HG03520 (cell line): Measurements from ENCODE around the gene HEMGN.
"Not testable (repeated sequence)": the region's sequence is repeated elsewhere in the genome, so short reads cannot be mapped to it uniquely, and the experiment has no call there.

Experiments used
- ATAC-seq: cut with Tn5 transposase; IDR thresholded peaks from one replicate; pipeline ENCODE4 v1.9.1; 2021; ENCODE audit warnings: mild to moderate bottlenecking, moderate library complexity; ENCODE audit not compliant: unreplicated experiment

HEMGN gene, protein sequence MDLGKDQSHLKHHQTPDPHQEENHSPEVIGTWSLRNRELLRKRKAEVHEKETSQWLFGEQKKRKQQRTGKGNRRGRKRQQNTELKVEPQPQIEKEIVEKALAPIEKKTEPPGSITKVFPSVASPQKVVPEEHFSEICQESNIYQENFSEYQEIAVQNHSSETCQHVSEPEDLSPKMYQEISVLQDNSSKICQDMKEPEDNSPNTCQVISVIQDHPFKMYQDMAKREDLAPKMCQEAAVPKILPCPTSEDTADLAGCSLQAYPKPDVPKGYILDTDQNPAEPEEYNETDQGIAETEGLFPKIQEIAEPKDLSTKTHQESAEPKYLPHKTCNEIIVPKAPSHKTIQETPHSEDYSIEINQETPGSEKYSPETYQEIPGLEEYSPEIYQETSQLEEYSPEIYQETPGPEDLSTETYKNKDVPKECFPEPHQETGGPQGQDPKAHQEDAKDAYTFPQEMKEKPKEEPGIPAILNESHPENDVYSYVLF

DNA sequence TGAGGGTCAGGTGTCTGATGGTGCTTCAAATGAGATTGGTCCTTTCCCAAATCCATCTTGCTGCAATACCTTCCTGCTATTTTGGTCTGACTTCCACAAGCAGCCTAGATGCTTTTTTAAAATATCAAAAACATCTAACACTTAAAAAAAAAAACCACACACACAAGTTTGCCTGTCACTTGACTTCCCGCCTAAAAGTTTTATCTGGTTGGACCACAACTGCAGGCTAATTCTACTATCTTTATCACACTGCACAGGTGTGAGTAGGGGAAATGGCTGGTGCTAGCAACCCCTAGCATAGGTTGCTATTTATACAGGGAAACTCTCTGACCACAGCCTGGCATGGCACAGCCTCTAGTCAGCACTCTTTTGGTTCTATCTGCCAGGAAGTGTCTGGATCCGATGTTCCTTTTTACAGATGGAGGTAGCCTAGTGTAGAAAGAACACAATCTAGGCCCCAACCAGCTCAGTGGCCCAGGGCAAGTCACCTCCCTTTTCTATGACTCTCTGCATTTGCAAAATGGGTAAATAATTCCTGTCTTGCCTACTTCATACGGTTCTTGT is at the start of gene HEMGN:
Gene HEMGN (minus strand): TSS at position 92 of the 564 bp plus-strand sequence. CDS start 36 bp downstream, at position 56.
- ATAC-seq: no peak

DNA sequence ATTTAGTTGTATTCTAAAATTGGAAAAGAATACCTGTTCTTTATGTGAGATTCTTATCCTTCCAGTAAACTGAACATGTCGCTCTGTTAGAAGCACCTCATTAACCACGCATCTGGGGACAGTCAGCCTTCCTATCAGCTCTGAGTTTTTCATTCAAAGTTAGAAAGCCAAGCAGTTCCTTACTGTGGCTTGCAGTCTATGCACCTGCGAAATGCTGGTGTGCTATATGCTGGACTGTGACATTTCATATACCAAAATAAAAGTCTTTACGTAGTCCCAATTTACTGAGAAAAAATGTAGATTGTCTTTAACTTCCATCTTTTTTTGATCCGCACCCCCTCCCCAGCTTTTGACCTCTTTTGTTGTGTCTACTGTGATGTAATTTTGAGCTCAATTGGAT is 49.5 kb upstream of the HEMGN start:
- no peak for ATAC-seq

DNA sequence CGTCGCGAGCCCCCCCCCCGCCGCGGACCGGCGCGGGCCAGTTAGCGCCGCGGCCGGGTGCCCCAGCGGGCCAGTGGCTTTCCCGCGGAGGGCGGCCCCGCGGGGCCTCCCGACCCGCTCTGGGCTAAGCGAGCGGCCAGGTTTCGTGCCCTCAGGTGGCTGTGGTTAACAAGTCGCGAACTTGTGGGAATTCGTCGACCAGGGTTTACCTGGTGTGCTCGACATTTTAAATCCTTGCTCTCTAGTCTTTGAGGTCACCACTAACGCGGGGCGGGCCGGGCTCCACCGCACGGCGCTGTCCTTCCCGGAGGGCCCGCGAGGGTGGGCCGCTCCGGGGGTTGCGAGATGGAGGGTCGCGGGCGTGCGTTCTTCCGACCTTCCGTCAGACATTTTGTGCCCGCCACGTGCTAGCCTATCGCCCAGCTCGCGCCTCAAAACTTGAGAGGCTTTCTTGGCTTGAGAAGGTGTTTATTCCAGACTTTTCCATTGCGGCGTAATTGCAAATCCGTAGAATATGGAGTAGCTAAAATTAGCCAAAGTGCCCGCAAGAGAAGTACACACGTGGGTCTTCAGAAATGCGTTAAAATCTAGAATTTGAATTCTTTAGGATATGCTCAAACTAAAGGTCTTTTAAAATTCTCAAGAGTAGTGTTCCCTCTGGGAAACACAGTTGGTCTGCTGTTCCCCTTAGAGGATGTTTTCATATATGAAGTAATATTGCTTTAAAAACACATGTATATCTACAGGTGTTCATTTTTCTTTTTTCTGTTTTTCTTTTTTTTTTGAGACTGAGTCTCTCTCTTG is 47.3 kb upstream of the HEMGN start:
- peak; percentile 14 for ATAC-seq

DNA sequence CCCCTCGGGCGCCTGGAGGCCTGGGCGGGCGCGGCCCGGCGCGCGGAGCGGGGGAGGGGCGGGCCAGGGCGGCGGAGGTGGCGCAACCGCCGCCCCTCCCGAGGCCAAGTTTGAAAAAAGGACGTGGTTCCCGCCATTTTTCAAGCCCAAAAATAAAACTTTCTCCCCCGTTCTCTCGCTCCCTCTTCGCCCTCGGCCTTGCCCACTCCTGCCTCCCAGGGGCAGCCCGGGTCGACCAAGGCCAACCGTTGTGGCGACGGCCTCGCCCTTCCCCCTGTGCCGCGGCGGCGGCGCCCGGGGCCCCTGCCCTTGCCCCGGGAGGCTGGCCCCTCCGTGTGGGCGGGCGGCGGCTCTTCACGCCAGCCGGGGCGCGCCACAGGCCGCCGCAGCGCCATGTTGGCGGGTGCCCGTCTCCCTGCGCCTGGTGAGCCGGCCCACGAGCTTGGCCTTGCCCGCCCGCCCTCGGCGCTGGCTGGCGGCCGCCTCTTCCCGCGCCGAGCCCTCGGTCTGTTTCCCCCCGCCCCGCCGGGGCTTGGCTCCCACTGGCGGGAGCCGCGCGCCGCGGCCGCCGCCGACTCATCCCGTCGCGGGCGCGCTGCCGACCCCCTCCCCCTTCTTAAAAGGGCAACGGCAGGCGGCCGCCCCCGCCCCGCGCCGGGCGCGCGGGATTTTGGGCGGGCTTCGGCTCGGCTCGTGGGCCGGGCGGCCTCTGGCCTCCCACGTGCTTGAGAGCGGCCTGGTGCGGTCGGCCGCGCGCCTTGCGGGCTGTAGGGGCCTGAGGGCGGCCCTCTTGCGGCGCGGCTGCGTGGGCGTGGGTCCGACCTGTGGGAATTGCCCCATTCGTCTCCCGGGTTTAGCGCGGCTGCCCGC is 46.5 kb upstream of the HEMGN start:
- ATAC-seq: peak; percentile 27

DNA sequence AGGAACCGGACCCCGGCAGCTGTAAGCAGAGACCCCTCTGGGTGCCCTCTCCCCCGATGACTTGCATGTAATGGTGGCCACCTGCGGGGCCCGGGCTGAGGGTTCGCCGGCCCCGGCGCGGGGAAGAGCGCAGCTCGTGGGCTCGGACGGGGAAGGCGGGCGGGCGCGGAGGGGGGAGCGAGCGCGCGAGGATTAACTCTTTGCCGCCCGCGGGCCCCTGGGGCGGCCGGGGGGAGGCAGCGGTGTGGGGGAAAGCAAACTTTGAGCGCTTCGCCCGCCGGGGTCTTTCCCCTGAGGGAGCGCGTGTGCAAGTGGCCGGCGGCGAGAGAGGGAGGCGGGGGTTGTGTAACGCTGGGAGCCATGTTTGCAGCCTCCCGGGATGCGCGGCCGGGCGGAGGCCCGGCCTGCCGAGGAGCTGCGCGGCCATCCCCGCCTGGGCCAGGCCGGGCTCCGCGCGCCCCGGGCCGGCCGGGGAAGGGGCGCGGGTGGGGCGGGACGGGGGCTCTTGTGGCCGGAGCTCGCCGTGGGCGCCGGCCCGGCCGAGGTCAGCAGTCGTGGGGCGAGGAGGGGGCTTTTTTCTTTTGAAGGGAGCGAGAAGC is 45.7 kb upstream of the HEMGN start:
- ATAC-seq: no peak

DNA sequence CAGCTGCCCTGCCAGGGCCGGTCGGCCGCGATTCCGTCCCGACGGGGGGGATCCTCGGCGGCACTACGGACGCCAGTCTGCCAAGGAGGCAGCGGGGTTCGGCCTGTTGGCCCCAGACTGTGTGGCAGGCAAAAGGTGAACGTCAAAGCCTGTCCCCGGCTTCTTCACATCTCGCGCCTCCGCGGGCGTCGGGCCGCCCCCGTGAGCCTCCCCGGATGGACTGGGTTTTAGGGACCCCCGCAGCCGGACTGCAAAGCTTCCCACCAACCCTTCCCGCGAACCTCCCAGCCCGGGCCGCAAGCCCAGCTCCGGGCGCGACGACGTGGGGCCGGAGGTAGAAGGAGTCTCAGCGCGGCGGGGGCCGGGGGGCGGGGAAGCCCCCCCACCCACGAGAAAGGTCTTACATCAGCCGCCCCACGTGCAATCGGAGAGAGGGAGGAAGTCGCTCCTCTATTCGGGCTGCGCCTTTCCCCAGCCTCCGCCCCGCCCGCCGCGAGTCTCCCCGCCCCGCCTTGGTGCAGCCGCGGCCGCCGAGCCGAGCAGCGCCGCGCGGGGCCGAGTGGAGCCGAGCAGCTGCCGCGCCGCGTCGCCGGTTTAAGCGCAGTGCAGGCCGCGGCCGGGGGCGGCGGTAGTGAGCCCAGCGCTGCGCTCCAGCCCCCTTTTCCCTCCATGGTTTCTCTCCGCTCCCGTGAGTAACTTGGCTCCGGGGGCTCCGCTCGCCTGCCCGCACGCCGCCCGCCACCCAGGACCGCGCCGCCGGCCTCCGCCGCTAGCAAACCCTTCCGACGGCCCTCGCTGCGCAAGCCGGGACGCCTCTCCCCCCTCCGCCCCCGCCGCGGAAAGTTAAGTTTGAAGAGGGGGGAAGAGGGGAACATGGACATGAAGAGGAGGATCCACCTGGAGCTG is 45.0 kb upstream of the HEMGN start, which contains the start of gene ANP32B:
Gene ANP32B (plus strand): TSS at position 659 of the 906 bp plus-strand sequence. CDS start 215 bp downstream, at position 874.
- ATAC-seq: peak; percentile 57

DNA sequence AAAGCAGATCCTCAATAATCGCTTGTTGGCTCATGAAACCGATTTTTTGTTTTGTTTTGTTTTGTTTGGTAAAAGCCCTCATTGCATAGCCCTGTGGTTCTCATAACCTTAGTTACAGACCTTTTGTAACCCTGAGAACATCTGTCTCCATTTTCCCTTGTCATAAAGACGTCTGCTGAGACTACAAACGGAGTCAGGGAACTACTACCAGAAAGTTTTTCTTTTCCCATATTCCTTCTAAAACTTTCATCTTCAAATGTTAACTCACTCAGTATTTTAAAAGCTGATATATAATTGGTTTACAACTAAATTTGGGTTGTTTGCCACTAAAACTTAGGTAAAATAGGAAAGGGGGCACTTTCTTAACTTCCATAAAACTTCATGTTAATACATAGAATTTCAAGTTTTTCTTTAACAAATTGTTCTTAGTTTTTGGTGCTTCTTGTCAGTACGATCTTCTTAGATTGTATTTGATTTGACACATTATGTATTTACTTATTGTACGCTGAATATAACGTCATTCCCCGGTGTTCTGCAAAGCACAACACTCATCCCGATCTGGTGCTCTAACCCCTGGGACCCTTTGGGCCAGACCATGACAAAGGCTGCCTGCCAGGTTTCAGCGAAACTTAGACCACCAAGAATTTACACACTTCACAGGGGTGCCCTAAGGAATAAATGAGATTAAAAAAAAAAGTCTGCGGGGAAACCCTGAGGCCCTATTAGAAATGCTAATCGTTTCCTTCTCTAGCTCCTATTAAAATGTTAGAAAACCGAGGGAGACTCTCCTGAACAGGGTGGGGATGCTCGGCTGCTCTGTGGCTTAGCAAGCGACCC is 44.1 kb upstream of the HEMGN start:
- no peak for ATAC-seq

DNA sequence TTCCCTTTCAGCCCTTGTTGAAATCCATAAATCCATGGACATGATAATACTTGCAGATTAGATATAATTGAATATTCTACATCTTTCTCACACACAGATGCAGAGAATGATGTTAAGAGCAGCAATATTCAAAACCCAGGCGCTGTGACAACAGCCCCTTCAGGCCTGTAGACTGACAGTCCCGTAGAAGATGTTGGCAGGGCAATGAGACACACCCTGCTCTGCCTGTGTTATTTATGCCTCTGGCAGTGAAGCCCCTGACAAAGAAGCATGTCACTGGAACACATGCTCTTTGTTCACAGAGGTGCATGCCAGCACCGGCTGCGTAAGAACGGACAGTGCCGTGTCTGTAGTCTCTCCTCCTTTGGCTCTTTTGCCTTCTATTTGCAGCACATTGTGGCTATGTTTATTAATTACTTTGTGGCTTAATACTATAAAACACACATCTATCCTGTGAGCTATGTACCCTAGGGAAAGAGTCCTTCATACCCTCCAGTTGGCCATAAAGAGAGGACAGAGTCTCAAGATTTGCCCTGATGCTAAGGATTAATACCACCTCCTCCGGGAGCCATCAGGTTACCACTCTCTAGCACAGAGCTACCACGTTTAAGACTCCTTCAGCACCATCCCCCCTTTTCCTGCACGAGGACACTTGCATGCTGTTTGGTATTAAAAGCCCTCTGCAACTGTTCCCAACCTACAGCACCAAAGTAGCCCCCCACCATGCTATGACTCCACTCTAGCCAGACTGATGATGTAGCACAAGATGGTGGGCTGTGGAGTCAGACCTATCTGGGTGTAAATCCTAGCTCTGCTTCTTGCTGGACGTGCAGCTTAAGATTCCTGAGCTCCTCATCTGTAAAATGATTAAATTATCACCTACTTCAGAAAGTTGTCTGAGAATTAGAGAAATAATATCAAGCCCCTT is 43.2 kb upstream of the HEMGN start:
- no peak for ATAC-seq

DNA sequence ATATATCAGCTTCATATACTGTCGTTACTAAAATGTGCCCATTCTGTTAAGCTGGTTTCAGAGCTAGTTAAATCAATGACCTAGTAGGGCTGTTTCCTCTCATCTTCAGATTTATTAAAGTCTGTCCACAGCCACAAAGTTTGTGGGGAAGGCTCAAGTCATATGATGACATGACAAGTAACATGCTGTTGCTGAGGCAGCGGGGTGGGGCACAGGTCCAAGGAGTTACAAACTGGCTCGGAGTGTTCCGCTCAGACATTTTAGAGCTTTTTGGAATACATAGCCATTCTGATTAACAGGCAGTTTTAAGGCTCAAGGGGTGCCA is 42.5 kb upstream of the HEMGN start:
- no peak for ATAC-seq

DNA sequence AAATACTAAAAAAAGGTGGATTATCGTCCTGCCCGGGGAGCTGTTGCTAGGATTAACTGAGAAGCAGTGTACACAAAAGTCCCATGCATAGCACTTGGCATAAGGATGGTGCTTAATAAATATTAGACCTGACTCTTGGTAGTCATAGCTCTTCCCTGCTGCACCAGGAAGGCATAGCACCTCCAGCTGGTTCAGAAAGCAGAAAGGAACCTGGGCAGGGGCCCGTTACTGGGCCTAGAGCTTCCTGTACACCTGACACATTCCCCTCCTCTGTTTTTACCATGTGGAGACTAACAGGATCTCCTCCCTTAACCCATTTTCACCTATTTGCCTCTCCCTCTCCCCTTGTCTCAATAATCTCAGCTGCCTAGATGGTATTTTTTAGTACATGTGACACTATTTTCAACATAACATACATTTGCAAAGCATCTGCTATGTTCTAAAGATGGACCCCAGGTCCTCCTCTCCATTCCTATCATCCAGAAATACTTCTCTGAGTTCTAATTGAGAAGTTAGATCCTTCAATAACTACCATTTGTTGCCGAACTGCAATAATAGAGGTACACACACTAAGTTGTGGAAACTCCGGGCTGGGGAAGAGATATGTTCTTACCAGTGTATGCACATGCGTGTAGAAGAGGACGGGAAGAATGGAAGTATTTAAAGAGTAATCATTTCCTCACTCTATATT is 42.0 kb upstream of the HEMGN start:
- ATAC-seq: no peak

DNA sequence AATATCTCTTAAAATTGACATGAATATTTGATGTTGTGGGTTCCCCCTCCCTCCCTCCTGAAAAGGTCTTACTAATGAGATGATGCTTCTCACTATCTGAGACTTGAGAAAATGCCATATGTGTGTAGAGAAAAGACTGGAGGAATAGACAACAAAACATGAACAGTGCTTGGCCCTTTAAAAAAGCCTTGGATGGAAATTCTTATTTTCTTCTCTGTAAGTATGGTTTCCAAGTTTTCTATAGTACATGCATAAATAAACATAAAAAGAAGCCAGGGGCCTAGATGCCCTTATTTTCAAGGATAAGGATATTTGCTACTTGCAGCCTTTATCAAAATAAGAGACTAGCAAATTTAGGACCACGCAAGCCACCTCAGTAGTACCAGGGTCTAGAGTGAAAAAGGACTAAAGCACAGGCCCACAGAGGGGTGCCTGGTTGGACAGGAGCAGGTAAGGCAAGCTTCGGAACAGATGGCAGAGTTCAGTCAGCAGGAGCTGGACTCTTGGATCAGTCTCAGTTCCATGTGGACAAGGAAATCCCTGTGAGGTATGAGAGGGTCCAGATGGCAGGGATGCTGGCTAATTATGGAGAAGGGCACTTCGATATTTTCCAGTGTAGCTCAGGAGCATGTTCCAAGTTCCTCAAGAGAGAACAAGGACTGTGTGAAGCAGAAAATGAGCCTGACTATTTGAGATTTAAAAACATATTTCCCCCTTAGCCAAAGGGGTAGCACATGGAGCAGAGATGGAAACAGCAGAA is 40.6 kb upstream of the HEMGN start:
- no peak for ATAC-seq

DNA sequence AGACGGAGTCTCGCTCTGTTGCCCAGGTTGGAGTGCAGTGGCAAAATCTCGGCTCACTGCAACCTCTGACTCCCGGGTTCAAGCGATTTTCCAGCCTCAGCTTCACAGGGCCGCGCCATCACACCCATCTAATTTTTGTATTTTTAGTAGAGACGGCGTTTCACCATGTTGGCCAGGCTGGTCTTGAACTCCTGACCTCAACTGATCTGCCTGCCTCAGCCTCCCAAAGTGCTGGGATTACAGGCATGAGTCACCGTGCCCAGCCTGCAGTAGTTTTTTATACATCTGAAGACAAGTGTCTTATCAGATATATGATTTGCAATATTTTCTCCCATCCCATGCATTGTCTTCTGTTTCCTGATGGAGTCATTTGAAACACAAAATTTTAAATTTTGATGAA is 38.7 kb upstream of the HEMGN start:
- ATAC-seq: not testable (repeated sequence)

DNA sequence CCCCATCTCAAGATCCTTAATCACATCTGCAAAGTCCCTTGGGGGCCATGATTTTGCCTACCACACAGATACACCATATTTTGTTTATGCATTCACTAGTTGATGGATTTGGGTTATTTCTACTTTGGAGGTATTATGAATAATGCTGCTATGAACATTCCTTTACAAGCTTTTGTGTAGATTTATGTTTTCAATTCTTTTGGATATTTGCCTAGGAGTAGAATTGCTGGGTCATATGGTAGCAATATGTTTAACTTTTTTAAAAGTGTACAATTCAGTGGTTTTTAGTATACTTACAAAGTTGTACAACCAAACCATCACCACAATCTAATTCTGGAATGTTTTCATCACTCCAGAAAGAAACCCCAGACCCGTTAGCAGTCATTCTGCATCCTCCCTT is 37.4 kb upstream of the HEMGN start:
- no peak for ATAC-seq

DNA sequence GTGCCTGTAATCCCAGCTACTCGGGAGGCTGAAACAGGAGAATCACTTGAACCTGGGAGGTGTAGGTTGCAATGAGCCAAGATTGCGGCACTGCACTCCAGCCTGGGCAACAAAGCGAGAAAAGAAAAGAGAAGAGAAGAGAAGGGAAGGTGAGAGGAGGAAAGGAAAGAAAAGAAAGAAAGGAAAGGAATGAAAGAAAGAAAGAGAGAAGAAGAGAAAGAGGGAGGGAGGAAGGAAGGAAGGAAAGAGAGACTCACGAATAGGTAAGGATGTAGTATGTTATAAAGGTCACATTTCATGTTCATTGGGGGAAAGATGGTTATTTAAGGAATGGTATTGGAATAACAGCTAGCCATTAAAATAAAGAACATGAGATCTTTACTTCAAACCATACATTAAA is 34.8 kb upstream of the HEMGN start:
- ATAC-seq: no peak

DNA sequence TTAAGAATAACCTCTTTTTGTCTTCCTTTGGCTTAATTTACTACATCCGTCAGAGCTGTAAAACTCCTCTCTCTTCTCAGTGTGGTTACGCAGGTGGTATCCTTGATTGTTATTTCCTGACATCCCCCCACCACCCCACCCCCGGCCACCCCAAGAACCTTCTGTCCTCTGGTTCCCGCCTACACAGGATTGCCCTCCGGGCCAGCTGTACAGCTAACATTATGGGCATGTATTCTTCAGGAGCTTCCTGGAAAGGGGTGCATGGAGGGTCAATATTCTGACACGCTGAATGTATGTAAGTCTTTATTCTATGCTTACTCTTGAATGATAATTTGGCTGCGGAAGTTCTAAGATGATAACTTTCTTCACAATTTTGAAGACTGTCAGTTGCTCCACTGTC is 32.2 kb upstream of the HEMGN start:
- ATAC-seq: no peak

DNA sequence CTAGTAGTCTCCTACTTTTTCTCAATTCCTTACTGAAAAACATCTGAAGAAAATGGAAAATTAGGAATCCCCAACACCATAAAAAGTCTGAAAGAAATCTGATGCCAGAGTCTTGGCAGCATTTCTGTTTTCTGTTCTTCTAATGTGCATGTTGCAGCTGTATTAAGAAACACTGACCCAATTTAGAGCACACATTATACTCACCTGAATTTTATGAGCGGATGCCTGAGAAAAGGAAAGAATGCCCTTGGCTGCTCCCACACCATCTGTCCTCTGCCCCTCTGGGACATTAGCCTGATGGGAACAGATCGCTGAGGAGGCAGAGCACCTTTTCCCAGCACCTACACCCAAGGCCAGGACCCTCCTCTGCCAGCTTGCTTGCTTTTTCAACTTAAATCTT is 31.0 kb upstream of the HEMGN start:
- no peak for ATAC-seq
